Measurements from ENCODE around the gene MLNR.

Gene MLNR

GRCh38 chr13:49271264-49271663 lies 51.1 kb downstream of the MLNR start:
- H3K4me3 ChIP-seq (ENCODE audit: low read depth, low read length), result no peak overlapping the region

More at GRCh38 chr13:49271264-49271663, 51.1 kb downstream of the MLNR start:
- no peak for DNase-seq (ENCODE audit: low read depth)
- TF ChIP-seq CTCF (conservative IDR thresholded peaks at IDR 0.05; ENCODE audit: low read depth, low read length), result no peak
